H1 (cell line): ENCODE data around the gene RBP5. TPM values are rescaled to one million over a fixed set of nuclear protein-coding genes. Genes with fewer than 3 reads are reported as not detected.

Experiments used
- CTCF ChIA-PET: fragments of 300-600 bp; sonication (Branson Sonifier 250); formaldehyde crosslinking; loops from one replicate; lab custom pipeline; 2021; ENCODE audit not compliant: partially characterized antibody; lab: Charles Lee
- POLR2A ChIA-PET: fragments of 300-600 bp; sonication (Branson Sonifier 250); formaldehyde crosslinking; loops from one replicate; lab custom pipeline; 2021; ENCODE audit warnings: inconsistent platforms; ENCODE audit not compliant: partially characterized antibody; lab: Charles Lee
- DNase-seq, 2 experiments: peaks; one replicate each; pipeline versions ENCODE4 v3.0.0 to v3.0.0-alpha.2; 2010 to 2022; ENCODE audit warnings: low spot score in 2 of 2, low read depth in 1 of 2, mixed read lengths in 1 of 2
- FAIRE-seq: peaks from 2 replicates; lab custom pipeline; 2011; peaks lifted over from hg19 to GRCh38; lab: Jason Lieb, UNC
- H2AFZ ChIP-seq: 2 replicates; pipeline ENCODE4 v1.8.1; 2012; ENCODE audit warnings: low read length, inconsistent platforms
- H2AK5ac ChIP-seq: 2 replicates; pipeline ENCODE4 v1.6.1; 2013; ENCODE audit warnings: low read depth, low read length
- H2BK120ac ChIP-seq: replicated peaks from 2 replicates; pipeline ENCODE3; 2013; ENCODE audit warnings: low read depth, low read length, inconsistent platforms
- H2BK12ac ChIP-seq: 2 replicates; pipeline ENCODE4 v1.6.1; 2013; ENCODE audit warnings: low read depth, low read length
- H2BK15ac ChIP-seq: 2 replicates; pipeline ENCODE4 v1.6.1; 2013; ENCODE audit warnings: low read length
- H2BK20ac ChIP-seq: 2 replicates; pipeline ENCODE4 v1.6.1; 2013; ENCODE audit warnings: low read length
- H2BK5ac ChIP-seq: 2 replicates; pipeline ENCODE4 v1.6.1; 2013; ENCODE audit warnings: low read depth, low read length
- H3K14ac ChIP-seq: 2 replicates; pipeline ENCODE4 v1.6.1; 2013; ENCODE audit warnings: inconsistent platforms; ENCODE audit not compliant: insufficient read length
- H3K18ac ChIP-seq: 2 replicates; pipeline ENCODE4 v1.6.1; 2013; ENCODE audit warnings: low read length; ENCODE audit errors: extremely low read depth
- H3K23ac ChIP-seq: 2 replicates; pipeline ENCODE4 v1.6.1; 2013; ENCODE audit warnings: inconsistent platforms; ENCODE audit not compliant: insufficient read length
- H3K23me2 ChIP-seq: 2 replicates; pipeline ENCODE4 v1.6.1; 2013; ENCODE audit warnings: low read depth, low read length
- H3K27ac ChIP-seq: 2 replicates; pipeline ENCODE4 v1.6.1; 2011; ENCODE audit warnings: low read depth, low read length, inconsistent platforms
- H3K27me3 ChIP-seq, 4 experiments: replicated peaks in 1 of 4; 1 replicate in 1 of 4; 2 replicates in 3 of 4; pipeline versions ENCODE4 v1.6.1 to v1.8.1; 2011 to 2013; ENCODE audit warnings: low read length in 3 of 4, mild to moderate bottlenecking in 3 of 4, inconsistent platforms in 2 of 4, mixed read lengths in 2 of 4, moderate library complexity in 1 of 4; ENCODE audit not compliant: control insufficient read depth in 3 of 4, insufficient read depth in 3 of 4; ENCODE audit errors: extremely low read depth in 1 of 4
- H3K36me3 ChIP-seq, 4 experiments: 2 replicates each; pipeline versions ENCODE4 v1.6.1 to v1.8.1; 2011 to 2013; ENCODE audit warnings: mild to moderate bottlenecking in 4 of 4, low read length in 3 of 4, moderate library complexity in 2 of 4, control low read depth in 1 of 4, inconsistent platforms in 1 of 4; ENCODE audit not compliant: insufficient read depth in 4 of 4, control insufficient read depth in 2 of 4
- H3K4ac ChIP-seq: replicated peaks from 2 replicates; pipeline ENCODE3; 2013; ENCODE audit warnings: low read length, low read depth, mixed read lengths, inconsistent platforms; ENCODE audit not compliant: insufficient read length
- H3K4me1 ChIP-seq, 4 experiments: replicated peaks in 1 of 4; 1 replicate in 1 of 4; 2 replicates in 3 of 4; pipeline versions ENCODE4 v1.6.1 to v1.8.1; 2011 to 2013; ENCODE audit warnings: low read length in 3 of 4, inconsistent platforms in 2 of 4, mixed read lengths in 1 of 4; ENCODE audit not compliant: insufficient read depth in 4 of 4, control insufficient read depth in 3 of 4
- H3K4me2 ChIP-seq, 2 experiments: 2 replicates each; pipeline versions ENCODE4 v1.6.1 to v1.8.1; 2011 to 2013; ENCODE audit warnings: low read depth in 2 of 2, low read length in 2 of 2, control low read depth in 1 of 2, inconsistent platforms in 1 of 2, mild to moderate bottlenecking in 1 of 2; ENCODE audit not compliant: insufficient read depth in 1 of 2
- H3K4me3 ChIP-seq, 4 experiments: fragments of 200-600, 300-600 bp in 1 of 4; sonication (generic), shearing (Covaris generic), sonication (Bioruptor Twin) in 1 of 4; 2 replicates each; pipeline versions ENCODE4 v1.5.1 to v1.8.1; 2011 to 2016; ENCODE audit warnings: low read length in 4 of 4, low read depth in 3 of 4, control low read depth in 2 of 4, inconsistent platforms in 2 of 4, mild to moderate bottlenecking in 2 of 4, mixed read lengths in 1 of 4, moderate library complexity in 1 of 4; ENCODE audit not compliant: insufficient read depth in 2 of 4; ENCODE audit errors: extremely low read depth in 1 of 4
- H3K56ac ChIP-seq: replicated peaks from 2 replicates; pipeline ENCODE3; 2013; ENCODE audit warnings: low read depth, mild to moderate bottlenecking, mixed read lengths, low read length, inconsistent platforms; ENCODE audit not compliant: insufficient read length
- H3K79me1 ChIP-seq: 2 replicates; pipeline ENCODE4 v1.6.1; 2013; ENCODE audit warnings: low read depth, low read length, control low read depth
- H3K79me2 ChIP-seq, 2 experiments: 2 replicates each; pipeline versions ENCODE4 v1.6.1 to v1.8.1; 2012 to 2013; ENCODE audit warnings: low read length in 2 of 2, mild to moderate bottlenecking in 2 of 2, inconsistent platforms in 1 of 2; ENCODE audit not compliant: insufficient read depth in 2 of 2, control insufficient read depth in 1 of 2
- H3K9ac ChIP-seq, 4 experiments: replicated peaks in 1 of 4; 1 replicate in 1 of 4; 2 replicates in 3 of 4; pipeline versions ENCODE4 v1.6.1 to v1.8.1; 2011 to 2013; ENCODE audit warnings: low read depth in 3 of 4, low read length in 3 of 4, control low read depth in 2 of 4, mild to moderate bottlenecking in 2 of 4, moderate library complexity in 2 of 4, inconsistent platforms in 1 of 4; ENCODE audit errors: extremely low read depth in 1 of 4
- H3K9me3 ChIP-seq, 2 experiments: 2 replicates each; pipeline versions ENCODE4 v1.6.1 to v1.8.1; 2012 to 2013; ENCODE audit warnings: mild to moderate bottlenecking in 2 of 2, moderate library complexity in 2 of 2, control low read depth in 1 of 2, inconsistent platforms in 1 of 2, low read depth in 1 of 2, low read length in 1 of 2, mixed read lengths in 1 of 2; ENCODE audit not compliant: insufficient read depth in 2 of 2
- H4K20me1 ChIP-seq, 2 experiments: replicated peaks in 1 of 2; 2 replicates each; pipeline versions ENCODE3 to v1.8.1; 2011 to 2013; ENCODE audit warnings: inconsistent platforms in 2 of 2, low read length in 2 of 2, mild to moderate bottlenecking in 1 of 2; ENCODE audit not compliant: insufficient read depth in 2 of 2, control insufficient read depth in 1 of 2
- H4K5ac ChIP-seq: 2 replicates; pipeline ENCODE4 v1.6.1; 2013; ENCODE audit warnings: low read length, low read depth, mixed read lengths, inconsistent platforms; ENCODE audit not compliant: insufficient read length
- H4K8ac ChIP-seq: 2 replicates; pipeline ENCODE4 v1.8.0; 2013; ENCODE audit warnings: mild to moderate bottlenecking, moderate library complexity, low read length, inconsistent platforms; ENCODE audit not compliant: insufficient read depth; ENCODE audit errors: extremely low read depth
- H4K91ac ChIP-seq: replicated peaks from 2 replicates; pipeline ENCODE3; 2013; ENCODE audit warnings: low read length, mixed read lengths, inconsistent platforms; ENCODE audit not compliant: insufficient read length
- CBX8 ChIP-seq: fragments of 300-800, 300-1000 bp; sonication (generic); IDR thresholded peaks from 2 replicates; pipeline ENCODE4 v1.7.1; 2016; ENCODE audit warnings: low read depth, low read length, borderline replicate concordance
- HDAC2 ChIP-seq, 2 experiments: fragments of 300-600 bp in 1 of 2; sonication (generic) in 1 of 2; IDR thresholded peaks; 2 replicates each; pipeline ENCODE4 v1.6.1; 2011 to 2012; ENCODE audit warnings: low read depth in 2 of 2, low read length in 2 of 2, mild to moderate bottlenecking in 2 of 2, moderate library complexity in 2 of 2, borderline replicate concordance in 1 of 2, inconsistent platforms in 1 of 2
- MAX ChIP-seq: IDR thresholded peaks from 2 replicates; pipeline ENCODE4 v1.6.1; 2012; ENCODE audit warnings: inconsistent platforms
- RAD21 ChIP-seq, 2 experiments: IDR thresholded peaks in 1 of 2; conservative IDR thresholded peaks in 1 of 2; 2 replicates each; pipeline ENCODE4 v1.6.1; 2011; ENCODE audit warnings: low read depth in 2 of 2, low read length in 2 of 2, improper control_type of control experiment in 1 of 2, inconsistent platforms in 1 of 2, mild to moderate bottlenecking in 1 of 2, moderate library complexity in 1 of 2
- RXRA ChIP-seq: IDR thresholded peaks from 2 replicates; pipeline ENCODE4 v1.6.1; 2011; ENCODE audit warnings: low read depth, mild to moderate bottlenecking, low read length, moderate library complexity; ENCODE audit not compliant: insufficient read depth
- SAP30 ChIP-seq: fragments of 300-600 bp; sonication (generic); IDR thresholded peaks from 2 replicates; pipeline ENCODE4 v1.7.1; 2012; ENCODE audit warnings: low read length, moderate library complexity, mild to moderate bottlenecking, inconsistent platforms; ENCODE audit not compliant: insufficient read depth, insufficient replicate concordance
- SUZ12 ChIP-seq: fragments of 200-600 bp; sonication (generic); IDR thresholded peaks from 2 replicates; pipeline ENCODE4 v1.6.1; 2012; ENCODE audit warnings: mild to moderate bottlenecking, inconsistent platforms, low read length, moderate library complexity, mixed read lengths
- USF2 ChIP-seq: IDR thresholded peaks from 2 replicates; pipeline ENCODE4 v1.6.1; 2011; ENCODE audit warnings: low read length, improper control_type of control experiment
- WGBS, 2 experiments: shearing (Covaris generic) in 1 of 2; methylation state at CpG; one replicate each; pipeline versions ENCODE4 v1.1.6 to v1.1.7; 2013 to 2015; ENCODE audit warnings: low lambda C conversion rate in 2 of 2, mixed read lengths in 2 of 2, inconsistent platforms in 1 of 2, low coverage in 1 of 2, missing lambda C conversion rate in 1 of 2; ENCODE audit not compliant: insufficient replicate concordance in 2 of 2, insufficient coverage in 1 of 2, insufficient read length in 1 of 2; ENCODE audit errors: extremely low coverage in 1 of 2, missing lambda C conversion rate in 1 of 2; 5-methylcytosine and 5-hydroxymethylcytosine counted together
- polyA plus RNA-seq, 7 experiments: library from polyadenylated mRNA; depleted of rRNA in 3 of 7; stranded (reverse) in 5 of 7; unstranded in 2 of 7; fragments of >200 nt in 5 of 7; fragments of 200-250 nt in 2 of 7; gene quantifications; 1 replicate in 5 of 7; 2 replicates in 1 of 7; 4 replicates in 1 of 7; pipeline versions ENCODE4 v1.2.1 to v1.2.3, GENCODE V29; 2011 to 2013; ENCODE audit warnings: missing spikeins in 2 of 7, mixed read lengths in 2 of 7
- total RNA-seq: library from RNA; stranded (reverse); fragmentation: NEBNext Ultra II Directional; extraction: Animal tissue kit (Norgen Biotek cat#: 25700); gene quantifications from 2 replicates; pipeline ENCODE4 v1.2.1, GENCODE V29; 2021

The RBP5 gene
- total and polyA plus RNA-seq, 2 of the 8 experiments (the other 6 are each of a cell fraction or from before 2014, with no cell fraction given): 1.2 to 1.9 TPM

DNA sequence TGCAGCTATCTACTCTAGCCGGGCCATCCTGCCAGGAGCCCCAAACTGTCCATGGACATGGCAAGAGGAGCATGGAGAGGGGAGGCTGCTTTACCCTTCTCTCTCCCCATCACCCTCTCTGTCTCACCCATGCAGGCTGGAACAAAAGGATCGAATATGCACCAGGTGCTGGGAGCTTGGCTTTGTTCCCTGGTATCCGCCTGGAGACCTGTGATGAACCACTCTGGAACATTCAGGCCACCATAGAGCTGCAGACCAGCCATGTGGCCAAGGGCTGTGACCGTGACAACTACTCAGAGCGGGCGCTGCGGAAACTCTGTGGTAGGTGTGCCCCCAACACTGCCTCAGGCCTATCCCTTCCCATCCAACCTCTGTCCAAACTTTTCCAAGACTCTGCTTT, 7.4 kb upstream of the RBP5 start:
- H3K4me2 ChIP-seq: no peak overlapping the region
- no peak overlapping the region for H3K56ac ChIP-seq
- no peak for DNase-seq
- no peaks in the 10 kb centered on the region; a peak in 1 of 7 replicates for H3K27me3 ChIP-seq
- no peak overlapping the region for H3K4ac ChIP-seq
- H2AFZ ChIP-seq: no peak overlapping the region
- H3K79me1 ChIP-seq: peaks cover 2% of the 10 kb centered on the region; the same call in 1 of the 2 replicates
- no peak overlapping the region for H3K23ac ChIP-seq
- H3K36me3 ChIP-seq: peaks cover 4 to 20% (median 9%) of the 10 kb centered on the region in 4 experiments; a peak in 7 of 8 replicates
- H2BK5ac ChIP-seq: no peak overlapping the region; the same call in 1 of the 2 replicates
- no peak overlapping the region for H4K91ac ChIP-seq
- no peak overlapping the region for H2AK5ac ChIP-seq
- FAIRE-seq: no peak
- H3K18ac ChIP-seq: no peak overlapping the region
- no peak overlapping the region for H2BK120ac ChIP-seq
- H3K27ac ChIP-seq: no peak overlapping the region
- peaks cover 0 to 2% of the 10 kb centered on the region in 2 experiments; a peak in 1 of 4 replicates for H3K9me3 ChIP-seq
- H3K9ac ChIP-seq: no peak overlapping the region
- no peak overlapping the region for H3K4me3 ChIP-seq
- CTCF ChIA-PET: interaction anchor here (0.8 to 2.5 kb wide), 3 partner anchors 8 to 79 kb away, joined by 3 to 14 read pairs (median 6); partner anchors contain the start of gene C1RL
- H2BK20ac ChIP-seq: no peak overlapping the region
- peaks cover 0 to 3% of the 10 kb centered on the region in 2 experiments for H4K20me1 ChIP-seq
- no peak overlapping the region for H4K8ac ChIP-seq
- no peak overlapping the region for H3K14ac ChIP-seq
- H3K4me1 ChIP-seq: peaks cover 0 to 7% (median 2%) of the 10 kb centered on the region in 4 experiments; a peak in 5 of 7 replicates
- H3K79me2 ChIP-seq: no peaks in the 10 kb centered on the region
- 97% methylated on average over 7 of the region's 7 CpGs; no CpG with 5 or more reads in 1 of the 2 experiments for WGBS, 2 experiments
- POLR2A ChIA-PET: interaction anchor here (0.6 to 1.7 kb wide), 2 partner anchors 28 to 173 kb away, joined by 3 to 5 read pairs; no protein-coding TSS in a partner anchor
- H3K23me2 ChIP-seq: peaks cover 5% of the 10 kb centered on the region
- no peak overlapping the region for H4K5ac ChIP-seq
- H2BK12ac ChIP-seq: no peak overlapping the region
- H2BK15ac ChIP-seq: no peak overlapping the region
- TF ChIP-seq USF2 (no peak), SUZ12 (no peak), MAX (no peak), RAD21 (IDR thresholded peaks at IDR 0.05 in 1 of 2, conservative IDR thresholded peaks at IDR 0.05 in 1 of 2; ENCODE audit: low read depth in 2 of 2, low read length in 2 of 2) (no peak), RXRA (no peak), HDAC2 (IDR thresholded peaks at IDR 0.05; ENCODE audit: borderline replicate concordance in 1 of 2, low read depth in 2 of 2, low read length in 2 of 2) (no peak), SAP30 (no peak), CBX8 (no peak)
